ENCODE measurements around the gene FUS. TPM values are rescaled to one million over a fixed set of nuclear protein-coding genes. Genes with fewer than 3 reads are reported as not detected.
"Not testable (repeated sequence)": the region's sequence is repeated elsewhere in the genome, so short reads cannot be mapped to it uniquely, and the experiment has no call there.

Gene FUS
- total RNA-seq, 1 donor: 183 TPM

GRCh38 chr16:31167315-31167714 lies 12.6 kb upstream of the FUS start:
- Histone ChIP-seq H3K27me3 (ENCODE audit: insufficient read depth, low read length) (no peaks in the 10 kb centered on the region), H3K9me3 (ENCODE audit: low read depth, low read length) (no peaks in the 10 kb centered on the region), H3K4me3 (ENCODE audit: low read length) (no peak overlapping the region), H3K4me1 (ENCODE audit: insufficient read depth, low read length) (no peaks in the 10 kb centered on the region)

- H3K4me3 ChIP-seq (ENCODE audit: low read length): no peak overlapping the region
- H3K27me3 ChIP-seq (ENCODE audit: insufficient read depth, low read length): no peaks in the 10 kb centered on the region
- no peaks in the 10 kb centered on the region for H3K9me3 ChIP-seq (ENCODE audit: low read depth, low read length)
- no peaks in the 10 kb centered on the region for H3K4me1 ChIP-seq (ENCODE audit: insufficient read depth, low read length)
These were observed 11.1 kb upstream of the FUS start for GRCh38 chr16:31168848-31169247.

GRCh38 chr16:31170048-31170447 lies 9.9 kb upstream of the FUS start:
- not testable (repeated sequence) for H3K4me1 ChIP-seq (ENCODE audit: insufficient read depth, low read length); H3K4me3 ChIP-seq (ENCODE audit: low read length); H3K27me3 ChIP-seq (ENCODE audit: insufficient read depth, low read length); H3K9me3 ChIP-seq (ENCODE audit: low read depth, low read length)

- Histone ChIP-seq H3K27me3 (ENCODE audit: insufficient read depth, low read length) (no peaks in the 10 kb centered on the region), H3K4me1 (ENCODE audit: insufficient read depth, low read length) (peaks cover 42% of the 10 kb centered on the region), H3K4me3 (ENCODE audit: low read length) (no peak overlapping the region)
These were observed 2.8 kb upstream of the FUS start for GRCh38 chr16:31177136-31177535.

GRCh38 chr16:31179219-31179746 lies 656 bp upstream of the FUS start:
- no peaks in the 10 kb centered on the region for H3K27me3 ChIP-seq (ENCODE audit: insufficient read depth, low read length)
- H3K4me3 ChIP-seq (ENCODE audit: low read length): peak overlapping the region; percentile 99
- peaks cover 63% of the 10 kb centered on the region for H3K4me1 ChIP-seq (ENCODE audit: insufficient read depth, low read length)
- H3K9me3 ChIP-seq (ENCODE audit: low read depth, low read length): no peaks in the 10 kb centered on the region

More at GRCh38 chr16:31177136-31177535, 2.8 kb upstream of the FUS start:
- H3K9me3 ChIP-seq (ENCODE audit: low read depth, low read length): no peaks in the 10 kb centered on the region

- H3K4me1 ChIP-seq (ENCODE audit: insufficient read depth, low read length): peaks cover 82% of the 10 kb centered on the region
- no peaks in the 10 kb centered on the region for H3K27me3 ChIP-seq (ENCODE audit: insufficient read depth, low read length)
- H3K4me3 ChIP-seq (ENCODE audit: low read length): peak overlapping the region; percentile 99
- H3K9me3 ChIP-seq (ENCODE audit: low read depth, low read length): no peaks in the 10 kb centered on the region
These were observed 1.3 kb downstream of the FUS start for GRCh38 chr16:31181102-31181830.

DNA sequence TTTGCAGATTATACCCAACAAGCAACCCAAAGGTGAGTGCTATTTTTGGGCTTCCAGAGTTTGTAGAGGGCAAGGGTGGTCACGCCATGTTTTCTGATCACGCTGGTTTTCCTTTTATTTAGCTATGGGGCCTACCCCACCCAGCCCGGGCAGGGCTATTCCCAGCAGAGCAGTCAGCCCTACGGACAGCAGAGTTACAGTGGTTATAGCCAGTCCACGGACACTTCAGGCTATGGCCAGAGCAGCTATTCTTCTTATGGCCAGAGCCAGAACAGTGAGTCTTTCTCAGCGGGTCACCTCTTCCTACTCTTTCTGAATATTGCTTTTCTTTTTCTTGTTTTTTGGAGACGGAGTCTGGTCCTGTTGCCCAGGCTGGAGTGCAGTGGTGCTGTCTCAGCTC lies 2.5 kb downstream of the FUS start:
- no peaks in the 10 kb centered on the region for H3K9me3 ChIP-seq (ENCODE audit: low read depth, low read length)
- peaks cover 81% of the 10 kb centered on the region for H3K4me1 ChIP-seq (ENCODE audit: insufficient read depth, low read length)
- H3K4me3 ChIP-seq (ENCODE audit: low read length): peak overlapping the region; percentile 7
- no peaks in the 10 kb centered on the region for H3K27me3 ChIP-seq (ENCODE audit: insufficient read depth, low read length)

- H3K9me3 ChIP-seq (ENCODE audit: low read depth, low read length): no peaks in the 10 kb centered on the region
- no peak overlapping the region for H3K4me3 ChIP-seq (ENCODE audit: low read length)
- no peaks in the 10 kb centered on the region for H3K27me3 ChIP-seq (ENCODE audit: insufficient read depth, low read length)
- H3K4me1 ChIP-seq (ENCODE audit: insufficient read depth, low read length): peaks cover 77% of the 10 kb centered on the region
These were observed 3.8 kb downstream of the FUS start for GRCh38 chr16:31183432-31184428.

GRCh38 chr16:31184888-31185287 lies 4.9 kb downstream of the FUS start:
- Histone ChIP-seq H3K4me1 (ENCODE audit: insufficient read depth, low read length) (peaks cover 77% of the 10 kb centered on the region), H3K4me3 (ENCODE audit: low read length) (no peak overlapping the region), H3K9me3 (ENCODE audit: low read depth, low read length) (no peaks in the 10 kb centered on the region), H3K27me3 (ENCODE audit: insufficient read depth, low read length) (no peaks in the 10 kb centered on the region)

DNA sequence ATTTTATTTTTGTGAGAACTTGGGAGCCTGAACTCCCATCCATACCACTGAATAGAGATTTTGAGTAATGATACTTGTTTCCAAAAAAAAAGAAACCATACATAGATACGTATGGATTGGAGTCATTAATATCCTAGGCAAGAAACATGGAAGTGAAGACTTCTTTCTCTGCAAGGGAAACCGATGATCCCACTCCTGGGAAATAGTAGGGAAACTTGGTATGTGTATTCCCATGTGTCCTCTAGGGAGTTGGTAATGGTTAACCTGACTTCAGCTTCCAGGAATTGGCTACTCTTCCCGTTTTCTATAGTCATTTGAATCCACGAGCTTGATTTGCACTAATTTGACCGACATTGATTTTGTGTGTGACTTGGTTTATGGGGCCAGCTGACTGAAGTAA lies 5.4 kb downstream of the FUS start:
- Histone ChIP-seq H3K27me3 (ENCODE audit: insufficient read depth, low read length) (no peaks in the 10 kb centered on the region), H3K4me3 (ENCODE audit: low read length) (no peak overlapping the region), H3K4me1 (ENCODE audit: insufficient read depth, low read length) (peaks cover 78% of the 10 kb centered on the region)

GRCh38 chr16:31186176-31186575 lies 6.2 kb downstream of the FUS start:
- Histone ChIP-seq H3K27me3 (ENCODE audit: insufficient read depth, low read length) (no peaks in the 10 kb centered on the region), H3K4me1 (ENCODE audit: insufficient read depth, low read length) (peaks cover 76% of the 10 kb centered on the region), H3K9me3 (ENCODE audit: low read depth, low read length) (no peaks in the 10 kb centered on the region), H3K4me3 (ENCODE audit: low read length) (no peak overlapping the region)

More for the DNA sequence above, 5.4 kb downstream of the FUS start:
- no peaks in the 10 kb centered on the region for H3K9me3 ChIP-seq (ENCODE audit: low read depth, low read length)

DNA sequence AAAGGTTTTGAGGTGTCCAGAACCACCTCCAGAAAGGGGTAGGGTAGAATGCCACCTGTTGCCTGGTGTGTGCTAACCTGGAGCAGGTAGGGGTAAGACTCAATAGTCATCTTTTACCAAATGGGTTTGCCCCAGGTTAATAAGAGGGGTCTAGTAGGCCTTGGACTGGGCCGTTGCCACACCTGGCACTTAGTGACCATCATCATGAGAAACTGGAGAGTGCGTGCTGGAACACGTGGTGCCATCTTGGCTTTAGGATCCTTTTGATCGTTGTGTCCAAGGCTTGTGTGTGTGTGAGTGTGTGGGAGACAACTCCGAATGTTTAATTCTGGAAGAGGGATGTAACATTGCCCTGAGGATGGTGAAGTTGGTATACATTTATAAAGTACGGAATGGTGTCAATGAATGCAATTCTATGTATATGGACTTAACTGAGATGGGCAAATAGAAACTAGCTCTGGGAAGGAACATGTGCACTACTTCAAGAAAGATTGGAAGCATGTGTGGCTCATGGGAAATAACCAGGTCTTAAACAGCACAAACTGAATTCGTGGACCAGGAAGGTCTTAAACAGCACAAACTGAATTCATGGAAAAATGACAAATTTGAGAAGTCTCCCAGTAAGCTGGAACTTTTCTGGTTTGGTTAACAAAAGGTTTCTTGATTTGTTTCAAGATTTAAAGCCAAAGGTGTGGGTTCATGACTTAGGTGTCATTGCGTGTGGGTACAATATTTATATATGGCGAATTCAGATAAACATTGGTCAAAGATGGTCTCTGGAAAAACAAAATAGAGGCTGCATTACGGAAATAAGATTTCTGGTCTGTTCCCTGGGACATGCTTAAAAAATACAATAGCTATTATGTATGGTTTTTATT lies 7.2 kb downstream of the FUS start:
- no peaks in the 10 kb centered on the region for H3K27me3 ChIP-seq (ENCODE audit: insufficient read depth, low read length)
- no peak overlapping the region for H3K4me3 ChIP-seq (ENCODE audit: low read length)
- H3K9me3 ChIP-seq (ENCODE audit: low read depth, low read length): no peaks in the 10 kb centered on the region
- H3K4me1 ChIP-seq (ENCODE audit: insufficient read depth, low read length): peaks cover 66% of the 10 kb centered on the region

DNA sequence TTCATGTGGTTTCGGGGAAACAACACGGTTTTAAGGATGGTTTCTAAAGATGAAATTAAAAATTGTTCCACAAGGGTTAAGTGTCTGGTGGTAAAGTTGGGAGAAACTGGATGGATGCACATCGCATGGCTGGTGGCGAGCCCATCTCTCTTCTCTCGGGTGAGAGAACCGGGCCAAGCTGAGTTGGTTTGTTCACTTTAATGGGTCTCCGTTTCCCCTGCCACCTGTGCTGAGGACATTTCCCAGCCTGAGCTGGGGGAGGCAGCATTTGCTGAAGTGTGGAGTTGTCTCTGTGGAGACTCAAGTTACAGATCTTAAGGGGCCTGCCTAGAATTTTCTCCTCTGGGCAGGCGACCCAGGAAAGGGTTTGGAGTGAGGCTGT lies 7.9 kb downstream of the FUS start:
- H3K9me3 ChIP-seq (ENCODE audit: low read depth, low read length): no peaks in the 10 kb centered on the region
- no peak overlapping the region for H3K4me3 ChIP-seq (ENCODE audit: low read length)
- H3K4me1 ChIP-seq (ENCODE audit: insufficient read depth, low read length): peaks cover 60% of the 10 kb centered on the region

More for the DNA sequence above, 7.9 kb downstream of the FUS start:
- H3K27me3 ChIP-seq (ENCODE audit: insufficient read depth, low read length): no peaks in the 10 kb centered on the region
